IMR-90 (cell line): ENCODE data around the gene IRAG1. TPM values are rescaled to one million over a fixed set of nuclear protein-coding genes. Genes with fewer than 3 reads are reported as not detected.

Source experiments
- ATAC-seq: fragments of 200-7000 bp; cut with Tn5 transposase; 2 replicates; pipeline ENCODE4 v1.9.1; 2020; ENCODE audit warnings: low read depth, mild to moderate bottlenecking, moderate library complexity
- BruUV-seq: library from RNA; stranded (reverse); fragments of 400-500 nt; replicated peaks from 2 replicates; lab custom pipeline; 2021; lab: Mats Ljungman, UMichigan
- CTCF ChIA-PET: fragments of 300-600 bp; formaldehyde crosslinking; extraction: SDS; loops from one replicate; lab custom pipeline; 2021; ENCODE audit warnings: antibody characterized with exemption; lab: Yijun Ruan, JAX
- POLR2A ChIA-PET: fragments of 300-600 bp; sonication (Branson Sonifier 250); formaldehyde crosslinking; loops from one replicate; lab custom pipeline; 2022; ENCODE audit warnings: antibody characterized with exemption; ENCODE audit not compliant: unreplicated experiment; lab: Charles Lee
- DNase-seq: peaks from one replicate; pipeline ENCODE4 v3.0.0; 2013
- H2AFZ ChIP-seq: replicated peaks from 2 replicates; pipeline ENCODE3; 2013; ENCODE audit warnings: low read length, mild to moderate bottlenecking; ENCODE audit not compliant: poor library complexity
- H2AK5ac ChIP-seq: 2 replicates; pipeline ENCODE4 v1.6.1; 2013; ENCODE audit warnings: low read depth, low read length, inconsistent platforms
- H2AK9ac ChIP-seq: replicated peaks from 2 replicates; pipeline ENCODE3; 2013; ENCODE audit warnings: mild to moderate bottlenecking, low read depth, low read length, moderate library complexity; ENCODE audit not compliant: poor library complexity
- H2BK120ac ChIP-seq: 2 replicates; pipeline ENCODE4 v1.6.1; 2013; ENCODE audit warnings: low read depth, low read length, inconsistent platforms
- H2BK15ac ChIP-seq: 3 replicates; pipeline ENCODE4 v1.6.1; 2013; ENCODE audit warnings: low read depth, low read length, inconsistent platforms
- H2BK20ac ChIP-seq: 2 replicates; pipeline ENCODE4 v1.6.1; 2013; ENCODE audit warnings: low read depth, mild to moderate bottlenecking, inconsistent platforms, low read length, moderate library complexity
- H2BK5ac ChIP-seq: 2 replicates; pipeline ENCODE4 v1.6.1; 2013; ENCODE audit warnings: mild to moderate bottlenecking, low read depth, low read length, inconsistent platforms; ENCODE audit not compliant: poor library complexity, severe bottlenecking
- H3K14ac ChIP-seq: replicated peaks from 2 replicates; pipeline ENCODE4 v1.6.1; 2013; ENCODE audit warnings: low read depth, low read length, inconsistent platforms
- H3K18ac ChIP-seq: 2 replicates; pipeline ENCODE4 v1.6.1; 2013; ENCODE audit warnings: low read depth, low read length, control low read depth
- H3K23ac ChIP-seq: 2 replicates; pipeline ENCODE4 v1.6.1; 2013; ENCODE audit warnings: low read depth, low read length, inconsistent platforms
- H3K27ac ChIP-seq: 2 replicates; pipeline ENCODE4 v1.5.1; 2013; ENCODE audit warnings: mild to moderate bottlenecking, control low read depth, low read length; ENCODE audit not compliant: insufficient read depth
- H3K27me3 ChIP-seq: 2 replicates; pipeline ENCODE4 v1.6.1; 2013; ENCODE audit warnings: low read length; ENCODE audit not compliant: control insufficient read depth, insufficient read depth
- H3K36me3 ChIP-seq: 2 replicates; pipeline ENCODE4 v1.6.1; 2013; ENCODE audit warnings: low read length, mixed read lengths; ENCODE audit not compliant: control insufficient read depth, insufficient read depth
- H3K4ac ChIP-seq: 2 replicates; pipeline ENCODE4 v1.6.1; 2013; ENCODE audit warnings: low read depth, low read length, inconsistent platforms
- H3K4me1 ChIP-seq: 2 replicates; pipeline ENCODE4 v1.6.1; 2013; ENCODE audit warnings: low read length, mixed read lengths; ENCODE audit not compliant: control insufficient read depth, insufficient read depth
- H3K4me2 ChIP-seq: 2 replicates; pipeline ENCODE4 v1.6.1; 2013; ENCODE audit warnings: low read depth, mild to moderate bottlenecking, control low read depth, low read length, moderate library complexity
- H3K4me3 ChIP-seq: 2 replicates; pipeline ENCODE4 v1.5.1; 2013; ENCODE audit warnings: low read depth, mild to moderate bottlenecking, control low read depth, low read length, moderate library complexity; ENCODE audit not compliant: insufficient read depth
- H3K56ac ChIP-seq: 2 replicates; pipeline ENCODE4 v1.6.1; 2013; ENCODE audit warnings: low read length, inconsistent platforms; ENCODE audit not compliant: insufficient read depth; ENCODE audit errors: extremely low read depth
- H3K79me1 ChIP-seq, 2 experiments: 2 replicates each; pipeline ENCODE4 v1.6.1; 2013; ENCODE audit warnings: low read length in 2 of 2, inconsistent platforms in 1 of 2, low read depth in 1 of 2
- H3K9ac ChIP-seq: 2 replicates; pipeline ENCODE4 v1.6.1; 2013; ENCODE audit warnings: low read depth, low read length, control low read depth
- H3K9me1 ChIP-seq: 2 replicates; pipeline ENCODE4 v1.6.1; 2013; ENCODE audit warnings: low read length, inconsistent platforms; ENCODE audit not compliant: insufficient read depth
- H3K9me3 ChIP-seq: 2 replicates; pipeline ENCODE4 v1.6.1; 2013; ENCODE audit warnings: low read length; ENCODE audit not compliant: control insufficient read depth, insufficient read depth
- H4K20me1 ChIP-seq: 2 replicates; pipeline ENCODE4 v1.6.1; 2013; ENCODE audit warnings: low read length, inconsistent platforms; ENCODE audit not compliant: insufficient read depth
- H4K5ac ChIP-seq: 2 replicates; pipeline ENCODE4 v1.6.1; 2013; ENCODE audit warnings: mild to moderate bottlenecking, low read depth, low read length, control low read depth
- H4K8ac ChIP-seq, 2 experiments: 2 replicates each; pipeline ENCODE4 v1.6.1; 2013; ENCODE audit warnings: low read depth in 2 of 2, low read length in 2 of 2, control low read depth in 1 of 2, inconsistent platforms in 1 of 2
- H4K91ac ChIP-seq: 2 replicates; pipeline ENCODE4 v1.6.1; 2013; ENCODE audit warnings: low read depth, low read length, inconsistent platforms; ENCODE audit not compliant: insufficient read depth
- CEBPB ChIP-seq: IDR thresholded peaks from 2 replicates; pipeline ENCODE4 v1.6.1; 2012; ENCODE audit warnings: low read depth, low read length, improper control_type of control experiment
- CHD1 ChIP-seq: IDR thresholded peaks from 2 replicates; pipeline ENCODE4 v1.6.1; 2012; ENCODE audit warnings: low read depth, low read length, improper control_type of control experiment
- CTCF ChIP-seq: conservative IDR thresholded peaks from 2 replicates; pipeline ENCODE4 v1.5.1; 2012; ENCODE audit warnings: mild to moderate bottlenecking, low read depth, low read length, improper control_type of control experiment
- FOS ChIP-seq: fragments of 150-350 bp; IDR thresholded peaks from 2 replicates; pipeline ENCODE4 v1.6.1; 2016; ENCODE audit warnings: low read depth, low read length
- MAFK ChIP-seq: IDR thresholded peaks from 2 replicates; pipeline ENCODE4 v1.6.1; 2012; ENCODE audit warnings: low read depth, low read length, improper control_type of control experiment
- MAZ ChIP-seq: IDR thresholded peaks from 2 replicates; pipeline ENCODE4 v1.6.1; 2012; ENCODE audit warnings: low read depth, mild to moderate bottlenecking, low read length, improper control_type of control experiment, moderate library complexity, borderline replicate concordance
- POLR2A ChIP-seq: IDR thresholded peaks from 2 replicates; pipeline ENCODE4 v1.6.1; 2012; ENCODE audit warnings: mild to moderate bottlenecking, low read depth, low read length
- RAD21 ChIP-seq: IDR thresholded peaks from 2 replicates; pipeline ENCODE4 v1.6.1; 2012; ENCODE audit warnings: low read length, improper control_type of control experiment
- RCOR1 ChIP-seq: IDR thresholded peaks from 2 replicates; pipeline ENCODE4 v1.6.1; 2012; ENCODE audit warnings: mild to moderate bottlenecking, low read length, improper control_type of control experiment; ENCODE audit not compliant: insufficient replicate concordance
- RFX5 ChIP-seq: IDR thresholded peaks from 2 replicates; pipeline ENCODE4 v1.8.0; 2012; ENCODE audit warnings: low read depth, mild to moderate bottlenecking, low read length, moderate library complexity
- SMC3 ChIP-seq: fragments of 150-350 bp; IDR thresholded peaks from 2 replicates; pipeline ENCODE4 v1.6.1; 2016; ENCODE audit warnings: low read depth, mild to moderate bottlenecking, antibody characterized with exemption, low read length, moderate library complexity
- dilution Hi-C: fragments of 300-500 bp; cut with HindIII; formaldehyde crosslinking; loops from one replicate; pipeline ENCODE4 v1.14.3; 2018; ENCODE audit warnings: low sequenced_read_pairs; ENCODE audit not compliant: unreplicated experiment
- in situ Hi-C: fragments of 300-500 bp; cut with MboI; formaldehyde crosslinking; loops from 3 replicates; pipeline ENCODE4 v1.14.3; 2019; ENCODE audit warnings: low sequenced_read_pairs, inconsistent platforms, mixed read lengths
- intact Hi-C: fragments of 100-400 bp; cut with micrococcal nuclease; formaldehyde crosslinking; loops from 2 replicates; pipeline ENCODE4 v1.10.0; 2022
- polyA plus RNA-seq, 3 experiments: library from polyadenylated mRNA; depleted of rRNA; stranded (reverse); fragments of >200 nt; gene quantifications; 2 replicates each; pipeline ENCODE4 v1.2.3, GENCODE V29; 2012; ENCODE audit warnings: low replicate concordance in 1 of 3
- total RNA-seq: library from RNA; depleted of rRNA; stranded (reverse); fragments of >200 nt; gene quantifications from 2 replicates; pipeline ENCODE4 v1.2.3, GENCODE V29; 2012

The IRAG1 gene
- total and polyA plus RNA-seq, 2 of the 4 experiments (the other 2 are of a cell fraction) = 19.4 to 25.8 TPM

GRCh38 chr11:10725907-10726253 is 32.3 kb upstream of the IRAG1 start:
- no peaks in the 10 kb centered on the region for H3K36me3 ChIP-seq
- peak overlapping the region; percentile 38 for H3K14ac ChIP-seq
- ATAC-seq (no peak), DNase-seq (no peak)
- H3K27ac ChIP-seq = no peak overlapping the region
- H3K27me3 ChIP-seq = no peaks in the 10 kb centered on the region
- no peak overlapping the region for H3K4me2 ChIP-seq
- ChIA-PET POLR2A (no interaction called here), CTCF (interaction anchor here (1.2 kb wide), 1 partner anchor 120 kb away, joined by 3 read pairs; no protein-coding TSS in a partner anchor)
- H4K8ac ChIP-seq = peak overlapping the region in 1 of 2 experiments; percentile 22; a peak in 1 of 4 replicates
- peaks cover 29% of the 10 kb centered on the region for H3K9me1 ChIP-seq
- intact Hi-C loops = loop anchor here (2.0 kb wide), 1 partner anchor 33 kb away; the partner anchor contains the start of gene IRAG1
- H3K23ac ChIP-seq = no peak overlapping the region; the same call in 1 of the 2 replicates
- peak overlapping the region; percentile 64 for H2BK20ac ChIP-seq
- H3K4me1 ChIP-seq = peaks cover 18% of the 10 kb centered on the region
- no TSS peak for BruUV-seq
- H2BK15ac ChIP-seq = peak overlapping the region; percentile 50; the same call in 1 of the 3 replicates
- peak overlapping the region; percentile 21; the same call in 1 of the 2 replicates for H4K5ac ChIP-seq
- H3K4me3 ChIP-seq = no peak overlapping the region
- H2AK5ac ChIP-seq = peak overlapping the region; percentile 57; the same call in 1 of the 2 replicates
- H2AFZ ChIP-seq = no peak overlapping the region
- H3K9me3 ChIP-seq = no peaks in the 10 kb centered on the region
- H3K18ac ChIP-seq = 0 out of 2 replicates have a peak overlapping the region, but pooled peaks have one; percentile 43
- peak overlapping the region; percentile 72; the same call in 1 of the 2 replicates for H2BK120ac ChIP-seq
- no peak for TF ChIP-seq CTCF
- TF ChIP-seq RFX5 = no peak
- TF ChIP-seq POLR2A = no peak
- no peak for TF ChIP-seq MAZ
- no peak for TF ChIP-seq SMC3
- no peak for TF ChIP-seq CEBPB
- TF ChIP-seq RCOR1 = no peak
- TF ChIP-seq RAD21 = no peak
- TF ChIP-seq CHD1 = no peak
- no peak for TF ChIP-seq FOS
- no peak for TF ChIP-seq MAFK
- no peaks in the 10 kb centered on the region for H4K20me1 ChIP-seq
- H4K91ac ChIP-seq = peak overlapping the region; percentile 74; the same call in 1 of the 2 replicates
- no peak overlapping the region for H2BK5ac ChIP-seq
- no peak overlapping the region for H3K56ac ChIP-seq
- in situ Hi-C loops = loop anchor here (25.0 kb wide), 2 partner anchors 514 to 739 kb away; no protein-coding TSS in a partner anchor
- H3K79me1 ChIP-seq = no peaks in the 10 kb centered on the region
- peak overlapping the region; percentile 91 for H3K4ac ChIP-seq
- H2AK9ac ChIP-seq = no peak overlapping the region
- no peak overlapping the region for H3K9ac ChIP-seq
- dilution Hi-C loops = loop anchor here (25.0 kb wide), 1 partner anchor 214 kb away; no protein-coding TSS in a partner anchor
